Hair follicle dermal papilla cell (primary cell): ENCODE measurements around the gene SOCS2. TPM values are rescaled to one million over a fixed set of nuclear protein-coding genes. Genes with fewer than 3 reads are reported as not detected.

ENCODE experiments used
- total RNA-seq: library from RNA; depleted of rRNA; stranded (reverse); fragments of >200 nt; gene quantifications from 2 replicates; pipeline ENCODE4 v1.2.3, GENCODE V29; 2012

Gene SOCS2, protein sequence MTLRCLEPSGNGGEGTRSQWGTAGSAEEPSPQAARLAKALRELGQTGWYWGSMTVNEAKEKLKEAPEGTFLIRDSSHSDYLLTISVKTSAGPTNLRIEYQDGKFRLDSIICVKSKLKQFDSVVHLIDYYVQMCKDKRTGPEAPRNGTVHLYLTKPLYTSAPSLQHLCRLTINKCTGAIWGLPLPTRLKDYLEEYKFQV
- 68.7 and 72.0 TPM in 2 replicates for total RNA-seq

DNA sequence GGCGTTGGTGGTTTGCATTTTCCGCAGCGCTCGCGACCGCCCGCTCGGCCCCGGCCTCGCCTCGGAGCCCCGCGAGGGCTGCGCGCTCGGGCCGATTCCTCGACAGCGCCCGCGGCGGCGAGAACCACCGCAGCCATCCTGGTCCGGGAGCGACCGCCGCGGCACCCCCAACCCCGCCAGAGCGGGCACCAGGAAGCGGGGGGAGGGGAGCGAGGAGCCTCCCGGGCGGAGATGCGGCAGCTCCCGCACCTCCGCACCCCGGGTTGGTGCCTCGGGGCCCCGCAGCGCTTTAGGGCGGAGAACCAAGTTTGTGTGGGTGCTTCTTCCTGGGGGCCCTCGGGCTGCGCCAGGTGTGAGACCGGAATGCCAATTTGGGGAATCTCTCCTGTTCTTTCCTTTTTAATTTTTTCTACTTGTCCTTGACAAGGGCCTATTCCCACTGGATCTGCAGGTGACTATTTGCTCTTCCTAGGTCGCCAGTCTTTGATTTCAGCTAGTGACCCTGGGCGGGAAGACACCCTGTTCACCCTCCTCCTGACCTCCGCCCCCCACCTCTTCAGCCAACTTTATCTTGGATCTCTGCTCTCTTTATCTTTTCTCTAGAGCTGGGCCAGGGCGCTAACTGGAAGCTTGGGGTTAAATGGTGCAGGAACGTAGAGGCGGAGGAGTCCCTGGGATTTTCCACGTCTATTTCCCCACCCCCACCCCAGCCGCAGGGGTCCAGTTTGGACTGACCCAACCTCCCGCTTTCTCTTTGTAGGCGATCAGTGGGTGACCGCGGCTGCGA, at the start of gene SOCS2:
Gene SOCS2, plus strand, starts transcription at position 751 of the 787 bp plus-strand sequence. CDS start 223 bp downstream, outside the sequence.

Other genes with a start within 250 kb of the SOCS2 start
- gene NUDT4, start 194.8 kb upstream of the SOCS2 start, total RNA-seq = 85.1 and 103 TPM in 2 replicates
- 31.7 and 51.3 TPM in 2 replicates for gene UBE2N, start 130.7 kb upstream of the SOCS2 start, total RNA-seq
- gene MRPL42, start 105.2 kb upstream of the SOCS2 start, total RNA-seq = 47.2 and 50.1 TPM in 2 replicates
- gene CRADD, start 104.7 kb downstream of the SOCS2 start, total RNA-seq = 12.7 and 15.1 TPM in 2 replicates